Activated effector memory CD4-positive, alpha-beta T cell treated with anti-CD3 and anti-CD28 coated beads, Interleukin-2, amount 50 U/mL, for 16 hours (primary cell): ENCODE data around the gene ZBTB20.

Source experiments
- DNase-seq: peaks from one replicate; pipeline ENCODE4 v3.0.0-alpha.2; 2020

Gene ZBTB20

GRCh38 chr3:114608293-114608692 is 538.8 kb downstream of the ZBTB20 start:
- no peak for DNase-seq

GRCh38 chr3:114606336-114606735 is 540.8 kb downstream of the ZBTB20 start:
- no peak for DNase-seq

GRCh38 chr3:114600571-114600970 is 546.5 kb downstream of the ZBTB20 start:
- no peak for DNase-seq

GRCh38 chr3:114597871-114598270 is 549.2 kb downstream of the ZBTB20 start:
- no peak for DNase-seq

GRCh38 chr3:114597012-114597411 is 550.1 kb downstream of the ZBTB20 start:
- no peak for DNase-seq

- no peak for DNase-seq
Observed at GRCh38 chr3:114596147-114596546, 550.9 kb downstream of the ZBTB20 start.

GRCh38 chr3:114595522-114596028 is 551.5 kb downstream of the ZBTB20 start:
- no peak for DNase-seq

- no peak for DNase-seq
Observed at GRCh38 chr3:114590309-114591047, 556.6 kb downstream of the ZBTB20 start.

GRCh38 chr3:114587986-114588385 is 559.1 kb downstream of the ZBTB20 start:
- DNase-seq: no peak

GRCh38 chr3:114586119-114586518 is 561.0 kb downstream of the ZBTB20 start:
- no peak for DNase-seq

- no peak for DNase-seq
Observed at GRCh38 chr3:114585687-114586086, 561.4 kb downstream of the ZBTB20 start.

- no peak for DNase-seq
Observed at GRCh38 chr3:114584734-114585371, 562.2 kb downstream of the ZBTB20 start.

- DNase-seq: no peak
Observed at GRCh38 chr3:114582929-114583328, 564.2 kb downstream of the ZBTB20 start.

- DNase-seq: no peak
Observed at GRCh38 chr3:114572364-114573062, 574.6 kb downstream of the ZBTB20 start.

GRCh38 chr3:114571363-114571762 is 575.7 kb downstream of the ZBTB20 start:
- no peak for DNase-seq

- no peak for DNase-seq
Observed at GRCh38 chr3:114569186-114569585, 577.9 kb downstream of the ZBTB20 start.

- DNase-seq: no peak
Observed at GRCh38 chr3:114567771-114568170, 579.3 kb downstream of the ZBTB20 start.

- no peak for DNase-seq
Observed at GRCh38 chr3:114566767-114567166, 580.3 kb downstream of the ZBTB20 start.

- DNase-seq: no peak
Observed at GRCh38 chr3:114566162-114566755, 580.8 kb downstream of the ZBTB20 start.

GRCh38 chr3:114565216-114565615 is 581.9 kb downstream of the ZBTB20 start:
- DNase-seq: no peak

- no peak for DNase-seq
Observed at GRCh38 chr3:114563720-114564119, 583.4 kb downstream of the ZBTB20 start.

- DNase-seq: no peak
Observed at GRCh38 chr3:114562557-114562956, 584.5 kb downstream of the ZBTB20 start.

GRCh38 chr3:114558271-114558670 is 588.8 kb downstream of the ZBTB20 start:
- DNase-seq: no peak
